Activated naive CD4-positive, alpha-beta T cell treated with anti-CD3 and anti-CD28 coated beads, Interleukin-2, amount 50 U/mL, for 72 hours (primary cell): ENCODE data around the gene CCZ1B. TPM values are rescaled to one million over a fixed set of nuclear protein-coding genes. Genes with fewer than 3 reads are reported as not detected.
A peak's percentile ranks its signal among the peaks of the same experiment; 100 is the strongest.
"Not testable (repeated sequence)": the region's sequence is repeated elsewhere in the genome, so short reads cannot be mapped to it uniquely, and the experiment has no call there.

Experiments
- ATAC-seq, 2 donors: fragments of 150-1000 bp; cut with Tn5 transposase; 2 replicates each; pipeline ENCODE4 v1.10.0; 2021; ENCODE audit warnings: mild to moderate bottlenecking in 2 of 2, moderate library complexity in 2 of 2
- DNase-seq, 2 donors: peaks; one replicate each; pipeline ENCODE4 v3.0.0; 2021 to 2022; ENCODE audit warnings: low spot score in 2 of 2
- H3K27ac Mint-ChIP-seq, 2 donors: one replicate each; pipeline ENCODE4 v1.8.0; 2022; ENCODE audit warnings: mild to moderate bottlenecking in 2 of 2, mixed read lengths in 2 of 2
- H3K36me3 Mint-ChIP-seq, 2 donors: one replicate each; pipeline ENCODE4 v1.8.0; 2022; ENCODE audit warnings: mixed read lengths in 2 of 2
- H3K9me3 Mint-ChIP-seq, 2 donors: one replicate each; pipeline ENCODE4 v1.8.0; 2022; ENCODE audit warnings: mixed read lengths in 2 of 2
- total RNA-seq, 2 donors: library from RNA; stranded (reverse); gene quantifications; one replicate each; pipeline ENCODE4 v1.2.3, GENCODE V29; 2022

Gene CCZ1B
- 10 to 100 TPM; 44.7 to 90.1 TPM for total RNA-seq

GRCh38 chr7:6826151-6826550 lies at the start of gene CCZ1B:
Gene CCZ1B (minus strand): TSS chr7:6826275. CDS start chr7:6826197, 78 bp downstream.
- H3K9me3 Mint-ChIP-seq, H3K36me3 Mint-ChIP-seq: not testable (repeated sequence)
- ATAC-seq (peak; percentile 97 to 98), DNase-seq (peak; percentile 85 to 87)
- H3K27ac Mint-ChIP-seq, result peak within 1 kb of the TSS; percentile 79 to 83

GRCh38 chr7:6875022-6875421 lies 48.9 kb upstream of the CCZ1B start:
- not testable (repeated sequence) for H3K9me3 Mint-ChIP-seq, DNase-seq, H3K36me3 Mint-ChIP-seq, ATAC-seq, H3K27ac Mint-ChIP-seq

- H3K27ac Mint-ChIP-seq, H3K9me3 Mint-ChIP-seq, ATAC-seq, DNase-seq, H3K36me3 Mint-ChIP-seq: not testable (repeated sequence)
Measured at GRCh38 chr7:6872246-6872945, 46.3 kb upstream of the CCZ1B start.

- ATAC-seq, DNase-seq, H3K27ac Mint-ChIP-seq, H3K36me3 Mint-ChIP-seq, H3K9me3 Mint-ChIP-seq: not testable (repeated sequence)
Measured at GRCh38 chr7:6871421-6872144, 45.5 kb upstream of the CCZ1B start.

- H3K9me3 Mint-ChIP-seq, DNase-seq, H3K36me3 Mint-ChIP-seq, ATAC-seq: not testable (repeated sequence)
- peak overlapping the region; percentile 10 to 44 for H3K27ac Mint-ChIP-seq
Measured at GRCh38 chr7:6864751-6865150, 38.7 kb upstream of the CCZ1B start.

- not testable (repeated sequence) for ATAC-seq, H3K36me3 Mint-ChIP-seq, DNase-seq, H3K9me3 Mint-ChIP-seq
- peak overlapping the region in 1 of 2 donors; percentile 17 for H3K27ac Mint-ChIP-seq
Measured at GRCh38 chr7:6864188-6864587, 38.1 kb upstream of the CCZ1B start.

GRCh38 chr7:6862876-6863275 lies 36.8 kb upstream of the CCZ1B start:
- H3K9me3 Mint-ChIP-seq, H3K27ac Mint-ChIP-seq, ATAC-seq, DNase-seq, H3K36me3 Mint-ChIP-seq: not testable (repeated sequence)

- not testable (repeated sequence) for ATAC-seq, H3K27ac Mint-ChIP-seq, H3K36me3 Mint-ChIP-seq, H3K9me3 Mint-ChIP-seq
- peak; percentile 78 to 81 for DNase-seq
Measured at GRCh38 chr7:6857721-6858314, 31.7 kb upstream of the CCZ1B start.

- peak overlapping the region in 1 of 2 donors; percentile 36 for H3K27ac Mint-ChIP-seq
- not testable (repeated sequence) for ATAC-seq, H3K9me3 Mint-ChIP-seq, H3K36me3 Mint-ChIP-seq, DNase-seq
Measured at GRCh38 chr7:6855563-6856131, 29.6 kb upstream of the CCZ1B start.

GRCh38 chr7:6854747-6855562 lies 28.9 kb upstream of the CCZ1B start:
- not testable (repeated sequence) for DNase-seq, ATAC-seq, H3K27ac Mint-ChIP-seq, H3K9me3 Mint-ChIP-seq, H3K36me3 Mint-ChIP-seq

- H3K27ac Mint-ChIP-seq, H3K36me3 Mint-ChIP-seq, ATAC-seq, DNase-seq, H3K9me3 Mint-ChIP-seq: not testable (repeated sequence)
Measured at GRCh38 chr7:6853681-6854080, 27.6 kb upstream of the CCZ1B start.

- H3K27ac Mint-ChIP-seq, ATAC-seq, H3K36me3 Mint-ChIP-seq, DNase-seq, H3K9me3 Mint-ChIP-seq: not testable (repeated sequence)
Measured at GRCh38 chr7:6849127-6849526, 23.1 kb upstream of the CCZ1B start.

GRCh38 chr7:6847751-6848150 lies 21.7 kb upstream of the CCZ1B start:
- DNase-seq, H3K27ac Mint-ChIP-seq, H3K36me3 Mint-ChIP-seq, H3K9me3 Mint-ChIP-seq: not testable (repeated sequence)
- ATAC-seq, result peak in 1 of 2 donors; percentile 32

- not testable (repeated sequence) for H3K27ac Mint-ChIP-seq, DNase-seq, ATAC-seq, H3K36me3 Mint-ChIP-seq, H3K9me3 Mint-ChIP-seq
Measured at GRCh38 chr7:6845971-6846449, 19.9 kb upstream of the CCZ1B start.

GRCh38 chr7:6843654-6844053 lies 17.6 kb upstream of the CCZ1B start:
- H3K9me3 Mint-ChIP-seq, H3K27ac Mint-ChIP-seq, H3K36me3 Mint-ChIP-seq, DNase-seq, ATAC-seq: not testable (repeated sequence)

GRCh38 chr7:6843092-6843491 lies 17.0 kb upstream of the CCZ1B start:
- H3K36me3 Mint-ChIP-seq, DNase-seq, H3K27ac Mint-ChIP-seq, ATAC-seq, H3K9me3 Mint-ChIP-seq: not testable (repeated sequence)
